Stimulated activated CD4-positive, alpha-beta T cell treated with anti-CD3 and anti-CD28 coated beads, TNF-alpha, amount 100 ng/mL, for 24 hours (primary cell): ENCODE measurements around the gene BCL2.
"Not testable (repeated sequence)": the region's sequence is repeated elsewhere in the genome, so short reads cannot be mapped to it uniquely, and the experiment has no call there.

ENCODE experiments used
- DNase-seq, 3 experiments: peaks; one replicate each; pipeline ENCODE4 v3.0.0-alpha.2; 2020; ENCODE audit warnings: low read depth in 3 of 3

The BCL2 gene

GRCh38 chr18:63199743-63200241 is 119.8 kb downstream of the BCL2 start:
- DNase-seq: no peak

- DNase-seq: no peak
Observed at GRCh38 chr18:63198868-63199742, 120.5 kb downstream of the BCL2 start.

- DNase-seq: no peak
Observed at GRCh38 chr18:63198098-63198760, 121.3 kb downstream of the BCL2 start.

- no peak for DNase-seq
Observed at GRCh38 chr18:63197246-63197869, 122.2 kb downstream of the BCL2 start.

GRCh38 chr18:63195326-63196159 is 124.0 kb downstream of the BCL2 start:
- DNase-seq: no peak

- DNase-seq: no peak
Observed at GRCh38 chr18:63192885-63193349, 126.7 kb downstream of the BCL2 start.

- DNase-seq: no peak
Observed at GRCh38 chr18:63192126-63192884, 127.3 kb downstream of the BCL2 start.

- no peak for DNase-seq
Observed at GRCh38 chr18:63191413-63191812, 128.2 kb downstream of the BCL2 start.

- not testable (repeated sequence) for DNase-seq
Observed at GRCh38 chr18:63190838-63191237, 128.7 kb downstream of the BCL2 start.

- no peak for DNase-seq
Observed at GRCh38 chr18:63189817-63190216, 129.8 kb downstream of the BCL2 start.

- no peak for DNase-seq
Observed at GRCh38 chr18:63189041-63189440, 130.5 kb downstream of the BCL2 start.

GRCh38 chr18:63187791-63188460 is 131.6 kb downstream of the BCL2 start:
- DNase-seq: no peak

GRCh38 chr18:63187223-63187574 is 132.4 kb downstream of the BCL2 start:
- no peak for DNase-seq

GRCh38 chr18:63186520-63187222 is 132.9 kb downstream of the BCL2 start:
- no peak for DNase-seq

GRCh38 chr18:63185984-63186383 is 133.6 kb downstream of the BCL2 start:
- DNase-seq: no peak

GRCh38 chr18:63183952-63184770 is 135.4 kb downstream of the BCL2 start:
- DNase-seq: no peak

- DNase-seq: no peak
Observed at GRCh38 chr18:63183378-63183777, 136.2 kb downstream of the BCL2 start.

GRCh38 chr18:63182861-63183260 is 136.7 kb downstream of the BCL2 start:
- DNase-seq: no peak

- no peak for DNase-seq
Observed at GRCh38 chr18:63182310-63182772, 137.2 kb downstream of the BCL2 start.
